WTC11 (cell line): ENCODE results near the gene CREBBP. TPM values are rescaled to one million over a fixed set of nuclear protein-coding genes. Genes with fewer than 3 reads are reported as not detected.

Experiments used
- ATAC-seq: fragments of 200-7000 bp; cut with Tn5 transposase; 2 replicates; pipeline ENCODE4 v1.10.0; 2021; ENCODE audit warnings: mild to moderate bottlenecking, moderate library complexity
- CTCF ChIA-PET: fragments of 300-600 bp; sonication (Branson Sonifier 250); formaldehyde crosslinking; loops from one replicate; lab custom pipeline; 2021; ENCODE audit warnings: antibody characterized with exemption; lab: Charles Lee
- POLR2A ChIA-PET: fragments of 350-600 bp; sonication (Branson Sonifier 250); formaldehyde crosslinking; loops from one replicate; lab custom pipeline; 2021; ENCODE audit warnings: antibody characterized with exemption; lab: Charles Lee
- DNase-seq: peaks from one replicate; pipeline ENCODE4 v3.0.0; 2021; ENCODE audit warnings: low spot score
- H3K27ac Mint-ChIP-seq: 2 replicates; pipeline ENCODE4 v1.8.0; 2021; ENCODE audit warnings: mixed read lengths
- H3K27me3 Mint-ChIP-seq: 2 replicates; pipeline ENCODE4 v1.8.0; 2021; ENCODE audit warnings: low read depth, mild to moderate bottlenecking, moderate library complexity, mixed read lengths
- H3K36me3 Mint-ChIP-seq: 2 replicates; pipeline ENCODE4 v1.8.0; 2021; ENCODE audit warnings: mixed read lengths
- H3K4me1 Mint-ChIP-seq: 2 replicates; pipeline ENCODE4 v1.8.0; 2022; ENCODE audit warnings: mixed read lengths
- H3K4me3 Mint-ChIP-seq: 2 replicates; pipeline ENCODE4 v1.8.0; 2021; ENCODE audit warnings: mild to moderate bottlenecking, moderate library complexity, mixed read lengths
- H3K9me3 Mint-ChIP-seq: 2 replicates; pipeline ENCODE4 v1.8.0; 2021; ENCODE audit warnings: mixed read lengths
- CREM ChIP-seq: sonication (generic); formaldehyde crosslinking; IDR thresholded peaks from 2 replicates; pipeline ENCODE4 v1.8.1; 2022; ENCODE audit warnings: mild to moderate bottlenecking, missing genetic modification reagents, moderate library complexity
- ETV6 ChIP-seq: sonication (generic); formaldehyde crosslinking; IDR thresholded peaks from 2 replicates; pipeline ENCODE4 v1.8.1; 2022; ENCODE audit warnings: mild to moderate bottlenecking, missing genetic modification reagents
- FOXJ3 ChIP-seq: sonication (generic); formaldehyde crosslinking; IDR thresholded peaks from 2 replicates; pipeline ENCODE4 v1.9.0; 2021; ENCODE audit warnings: missing genetic modification reagents, mild to moderate bottlenecking, borderline replicate concordance
- GABPB1 ChIP-seq: sonication (generic); formaldehyde crosslinking; IDR thresholded peaks from 2 replicates; pipeline ENCODE4 v1.8.1; 2023; ENCODE audit warnings: mild to moderate bottlenecking, missing genetic modification reagents
- GTF2I ChIP-seq: fragments of 250-450 bp; sonication (Bioruptor Pico); conservative IDR thresholded peaks from 2 replicates; pipeline ENCODE4 v1.4.0; 2021; ENCODE audit warnings: mild to moderate bottlenecking
- JUN ChIP-seq: sonication (generic); formaldehyde crosslinking; IDR thresholded peaks from 2 replicates; pipeline ENCODE4 v1.8.0; 2023; ENCODE audit warnings: mild to moderate bottlenecking, missing genetic modification reagents
- KAT7 ChIP-seq: sonication (generic); formaldehyde crosslinking; IDR thresholded peaks from 2 replicates; pipeline ENCODE4 v1.8.1; 2023; ENCODE audit warnings: missing genetic modification reagents, mild to moderate bottlenecking, borderline replicate concordance
- STAT6 ChIP-seq: sonication (generic); formaldehyde crosslinking; conservative IDR thresholded peaks from 2 replicates; pipeline ENCODE4 v1.8.1; 2023; ENCODE audit warnings: mild to moderate bottlenecking, low read depth, missing genetic modification reagents, moderate library complexity
- ZNF671 ChIP-seq: fragments of 250-450 bp; sonication (Bioruptor Pico); IDR thresholded peaks from 2 replicates; pipeline ENCODE4 v1.8.0; 2021; ENCODE audit warnings: mild to moderate bottlenecking
- total RNA-seq: library from RNA; stranded (reverse); gene quantifications from 3 replicates; pipeline ENCODE4 v1.2.3, GENCODE V29; 2021
- TF ChIP-seq, protein P1 (sequence below): sonication (generic); formaldehyde crosslinking; IDR thresholded peaks from 2 replicates; pipeline ENCODE4 v1.8.0; 2023; ENCODE audit warnings: mild to moderate bottlenecking, missing genetic modification reagents
- TF ChIP-seq, protein P2 (sequence below): fragments of 250-450 bp; sonication (Bioruptor Pico); conservative IDR thresholded peaks from 2 replicates; pipeline ENCODE4 v1.9.0; 2021; ENCODE audit warnings: mild to moderate bottlenecking
- TF ChIP-seq, protein P3 (sequence below): fragments of 200-600 bp; IDR thresholded peaks from 2 replicates; pipeline ENCODE4 v1.8.0; 2022; ENCODE audit warnings: antibody characterized with exemption
- TF ChIP-seq, protein P4 (sequence below): sonication (generic); formaldehyde crosslinking; IDR thresholded peaks from 2 replicates; pipeline ENCODE4 v1.8.1; 2023; ENCODE audit warnings: mild to moderate bottlenecking, missing genetic modification reagents

CREBBP gene
- total RNA-seq, 1 experiment from 2014 or later, result 49.6 TPM

- DNase-seq, result no peak
- H3K4me1 Mint-ChIP-seq, result no peaks in the 10 kb centered on the region
- CTCF ChIA-PET, result interaction anchor here (0.7 kb wide), 1 partner anchor 115 kb away, joined by 3 read pairs; no protein-coding TSS in a partner anchor
- TF ChIP-seq, protein P1, sequence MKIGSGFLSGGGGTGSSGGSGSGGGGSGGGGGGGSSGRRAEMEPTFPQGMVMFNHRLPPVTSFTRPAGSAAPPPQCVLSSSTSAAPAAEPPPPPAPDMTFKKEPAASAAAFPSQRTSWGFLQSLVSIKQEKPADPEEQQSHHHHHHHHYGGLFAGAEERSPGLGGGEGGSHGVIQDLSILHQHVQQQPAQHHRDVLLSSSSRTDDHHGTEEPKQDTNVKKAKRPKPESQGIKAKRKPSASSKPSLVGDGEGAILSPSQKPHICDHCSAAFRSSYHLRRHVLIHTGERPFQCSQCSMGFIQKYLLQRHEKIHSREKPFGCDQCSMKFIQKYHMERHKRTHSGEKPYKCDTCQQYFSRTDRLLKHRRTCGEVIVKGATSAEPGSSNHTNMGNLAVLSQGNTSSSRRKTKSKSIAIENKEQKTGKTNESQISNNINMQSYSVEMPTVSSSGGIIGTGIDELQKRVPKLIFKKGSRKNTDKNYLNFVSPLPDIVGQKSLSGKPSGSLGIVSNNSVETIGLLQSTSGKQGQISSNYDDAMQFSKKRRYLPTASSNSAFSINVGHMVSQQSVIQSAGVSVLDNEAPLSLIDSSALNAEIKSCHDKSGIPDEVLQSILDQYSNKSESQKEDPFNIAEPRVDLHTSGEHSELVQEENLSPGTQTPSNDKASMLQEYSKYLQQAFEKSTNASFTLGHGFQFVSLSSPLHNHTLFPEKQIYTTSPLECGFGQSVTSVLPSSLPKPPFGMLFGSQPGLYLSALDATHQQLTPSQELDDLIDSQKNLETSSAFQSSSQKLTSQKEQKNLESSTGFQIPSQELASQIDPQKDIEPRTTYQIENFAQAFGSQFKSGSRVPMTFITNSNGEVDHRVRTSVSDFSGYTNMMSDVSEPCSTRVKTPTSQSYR (CRISPR knock-in tag), result no peak
- TF ChIP-seq JUN (CRISPR knock-in tag) (no peak), GTF2I (CRISPR knock-in tag) (no peak), ZNF671 (no peak), ETV6 (no peak), GABPB1 (no peak), CREM (no peak)
- TF ChIP-seq, protein P2, sequence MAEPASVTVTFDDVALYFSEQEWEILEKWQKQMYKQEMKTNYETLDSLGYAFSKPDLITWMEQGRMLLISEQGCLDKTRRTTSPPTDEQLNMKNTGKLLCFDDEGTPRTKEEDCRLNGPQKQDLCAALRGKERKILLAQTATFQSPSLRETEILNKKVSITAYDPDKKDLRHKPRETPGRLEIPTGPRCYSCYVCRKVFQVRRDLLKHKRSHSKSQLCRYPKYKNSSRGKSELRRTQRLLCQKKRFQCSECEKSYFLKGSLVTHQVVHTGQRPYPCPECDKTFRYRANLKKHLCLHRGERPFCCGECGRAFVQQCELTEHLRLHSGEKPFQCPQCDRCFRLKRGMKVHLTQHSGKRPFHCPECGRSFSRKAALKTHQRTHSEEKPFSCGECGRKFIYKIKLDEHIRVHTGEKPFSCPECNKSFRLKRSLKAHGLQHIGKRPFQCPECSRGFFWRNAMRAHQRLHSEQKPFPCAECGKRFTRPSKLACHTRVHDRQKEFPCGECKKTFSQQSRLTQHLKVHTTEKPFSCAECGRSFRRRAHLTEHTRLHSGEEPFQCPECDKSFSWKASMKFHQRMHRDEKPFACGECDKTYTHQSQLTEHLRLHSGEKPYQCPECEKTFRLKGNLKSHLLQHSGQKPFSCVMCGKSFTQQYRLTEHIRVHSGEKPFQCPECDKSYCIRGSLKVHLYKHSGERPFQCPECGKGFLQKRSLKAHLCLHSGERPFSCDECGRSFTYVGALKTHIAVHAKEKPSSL (CRISPR knock-in tag), result no peak
- TF ChIP-seq, protein P3, sequence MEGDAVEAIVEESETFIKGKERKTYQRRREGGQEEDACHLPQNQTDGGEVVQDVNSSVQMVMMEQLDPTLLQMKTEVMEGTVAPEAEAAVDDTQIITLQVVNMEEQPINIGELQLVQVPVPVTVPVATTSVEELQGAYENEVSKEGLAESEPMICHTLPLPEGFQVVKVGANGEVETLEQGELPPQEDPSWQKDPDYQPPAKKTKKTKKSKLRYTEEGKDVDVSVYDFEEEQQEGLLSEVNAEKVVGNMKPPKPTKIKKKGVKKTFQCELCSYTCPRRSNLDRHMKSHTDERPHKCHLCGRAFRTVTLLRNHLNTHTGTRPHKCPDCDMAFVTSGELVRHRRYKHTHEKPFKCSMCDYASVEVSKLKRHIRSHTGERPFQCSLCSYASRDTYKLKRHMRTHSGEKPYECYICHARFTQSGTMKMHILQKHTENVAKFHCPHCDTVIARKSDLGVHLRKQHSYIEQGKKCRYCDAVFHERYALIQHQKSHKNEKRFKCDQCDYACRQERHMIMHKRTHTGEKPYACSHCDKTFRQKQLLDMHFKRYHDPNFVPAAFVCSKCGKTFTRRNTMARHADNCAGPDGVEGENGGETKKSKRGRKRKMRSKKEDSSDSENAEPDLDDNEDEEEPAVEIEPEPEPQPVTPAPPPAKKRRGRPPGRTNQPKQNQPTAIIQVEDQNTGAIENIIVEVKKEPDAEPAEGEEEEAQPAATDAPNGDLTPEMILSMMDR, result no peak
- TF ChIP-seq, protein P4, sequence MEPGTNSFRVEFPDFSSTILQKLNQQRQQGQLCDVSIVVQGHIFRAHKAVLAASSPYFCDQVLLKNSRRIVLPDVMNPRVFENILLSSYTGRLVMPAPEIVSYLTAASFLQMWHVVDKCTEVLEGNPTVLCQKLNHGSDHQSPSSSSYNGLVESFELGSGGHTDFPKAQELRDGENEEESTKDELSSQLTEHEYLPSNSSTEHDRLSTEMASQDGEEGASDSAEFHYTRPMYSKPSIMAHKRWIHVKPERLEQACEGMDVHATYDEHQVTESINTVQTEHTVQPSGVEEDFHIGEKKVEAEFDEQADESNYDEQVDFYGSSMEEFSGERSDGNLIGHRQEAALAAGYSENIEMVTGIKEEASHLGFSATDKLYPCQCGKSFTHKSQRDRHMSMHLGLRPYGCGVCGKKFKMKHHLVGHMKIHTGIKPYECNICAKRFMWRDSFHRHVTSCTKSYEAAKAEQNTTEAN (CRISPR knock-in tag), result no peak
- TF ChIP-seq, all 79 proteins: peak for 0
- Mint-ChIP-seq H3K36me3 (peaks cover 61% of the 10 kb centered on the region), H3K27ac (no peak overlapping the region), H3K27me3 (no peaks in the 10 kb centered on the region), H3K4me3 (no peak overlapping the region), H3K9me3 (no peaks in the 10 kb centered on the region)
- POLR2A ChIA-PET, result interaction anchor here (0.7 kb wide), 1 partner anchor 33 kb away, joined by 3 read pairs; no protein-coding TSS in a partner anchor
- no peak for ATAC-seq
These were observed 109.0 kb downstream of the CREBBP start for GRCh38 chr16:3771513-3771912.

- H3K9me3 Mint-ChIP-seq, result no peaks in the 10 kb centered on the region
- H3K4me3 Mint-ChIP-seq, result no peak overlapping the region
- DNase-seq, result no peak
- CTCF ChIA-PET, result no interaction called here
- POLR2A ChIA-PET, result no interaction called here
- H3K27ac Mint-ChIP-seq, result peak overlapping the region; percentile 74
- ATAC-seq, result no peak
- no peaks in the 10 kb centered on the region for H3K4me1 Mint-ChIP-seq
- peaks cover 63% of the 10 kb centered on the region for H3K36me3 Mint-ChIP-seq
- TF ChIP-seq FOXJ3, result no peak
- TF ChIP-seq KAT7 (CRISPR knock-in tag), result no peak
- no peak for TF ChIP-seq STAT6
- no peaks in the 10 kb centered on the region for H3K27me3 Mint-ChIP-seq
These were observed 110.0 kb downstream of the CREBBP start for GRCh38 chr16:3770530-3770929.
